HG03103 (cell line): ENCODE data around the gene KDM6A.
"Not testable (repeated sequence)": the region's sequence is repeated elsewhere in the genome, so short reads cannot be mapped to it uniquely, and the experiment has no call there.

Experiments
- ATAC-seq: cut with Tn5 transposase; IDR thresholded peaks from one replicate; pipeline ENCODE4 v1.9.1; 2021; ENCODE audit warnings: low read depth; ENCODE audit not compliant: unreplicated experiment

The KDM6A gene

GRCh38 chrX:44999872-45000271, 126.9 kb downstream of the KDM6A start:
- ATAC-seq, result not testable (repeated sequence)

- no peak for ATAC-seq
Measured at GRCh38 chrX:45001048-45001447, 128.1 kb downstream of the KDM6A start.

GRCh38 chrX:45003085-45003484, 130.1 kb downstream of the KDM6A start:
- ATAC-seq, result no peak

- no peak for ATAC-seq
Measured at GRCh38 chrX:45006002-45006800, 133.2 kb downstream of the KDM6A start.

GRCh38 chrX:45007598-45007997, 134.6 kb downstream of the KDM6A start:
- no peak for ATAC-seq

- ATAC-seq, result no peak
Measured at GRCh38 chrX:45009371-45010000, 136.5 kb downstream of the KDM6A start.

GRCh38 chrX:45011131-45011530, 138.1 kb downstream of the KDM6A start:
- ATAC-seq, result no peak

GRCh38 chrX:45011597-45011996, 138.6 kb downstream of the KDM6A start:
- ATAC-seq, result no peak

GRCh38 chrX:45017946-45018345, 145.0 kb downstream of the KDM6A start:
- no peak for ATAC-seq

GRCh38 chrX:45022150-45022549, 149.2 kb downstream of the KDM6A start:
- no peak for ATAC-seq

GRCh38 chrX:45024501-45024900, 151.5 kb downstream of the KDM6A start:
- no peak for ATAC-seq

GRCh38 chrX:45026036-45026435, 153.0 kb downstream of the KDM6A start:
- ATAC-seq, result no peak

- no peak for ATAC-seq
Measured at GRCh38 chrX:45031830-45032378, 158.9 kb downstream of the KDM6A start.

GRCh38 chrX:45035071-45035470, 162.1 kb downstream of the KDM6A start:
- no peak for ATAC-seq

- no peak for ATAC-seq
Measured at GRCh38 chrX:45036161-45036560, 163.2 kb downstream of the KDM6A start.

GRCh38 chrX:45040137-45040536, 167.1 kb downstream of the KDM6A start:
- ATAC-seq, result not testable (repeated sequence)

- ATAC-seq, result no peak
Measured at GRCh38 chrX:45046417-45046816, 173.4 kb downstream of the KDM6A start.

GRCh38 chrX:45050558-45050957, 177.6 kb downstream of the KDM6A start:
- ATAC-seq, result no peak

- ATAC-seq, result no peak
Measured at GRCh38 chrX:45056428-45057145, 183.6 kb downstream of the KDM6A start.

- not testable (repeated sequence) for ATAC-seq
Measured at GRCh38 chrX:45059906-45060305, 186.9 kb downstream of the KDM6A start.
